Tibial artery (tissue), 4 donors: ENCODE measurements around the gene KLHL29.

Source experiments
- DNase-seq, 2 donors: peaks; one replicate each; pipeline ENCODE4 v3.0.0-alpha.2; 2019
- H3K27ac ChIP-seq, 2 donors: fragments of 200-600 bp; sonication (generic) in 1 of 2; 1 replicate in 1 of 2; 2 replicates in 1 of 2; pipeline ENCODE4 v1.5.1; 2018 to 2019; ENCODE audit warnings: mild to moderate bottlenecking in 1 of 2
- H3K27me3 ChIP-seq, 2 donors: fragments of 200-600 bp; sonication (generic) in 1 of 2; one replicate each; pipeline versions ENCODE4 v1.5.1 to v1.6.0; 2016 to 2019
- H3K36me3 ChIP-seq, 3 donors: fragments of 200-600 bp; sonication (generic) in 2 of 3; one replicate each; pipeline ENCODE4 v1.5.1; 2016 to 2019; ENCODE audit warnings: mild to moderate bottlenecking in 2 of 3
- H3K4me1 ChIP-seq, 4 donors: fragments of 200-600 bp; sonication (generic) in 2 of 4; 1 replicate in 3 of 4; 2 replicates in 1 of 4; pipeline ENCODE4 v1.5.1; 2016 to 2019
- H3K4me3 ChIP-seq, 2 donors: fragments of 200-600 bp; sonication (generic) in 1 of 2; 1 replicate in 1 of 2; 2 replicates in 1 of 2; pipeline ENCODE4 v1.5.1; 2018 to 2019; ENCODE audit warnings: mild to moderate bottlenecking in 2 of 2
- H3K9me3 ChIP-seq, 3 donors: fragments of 200-600 bp; sonication (generic) in 1 of 3; one replicate each; pipeline ENCODE4 v1.5.1; 2016 to 2019
- CTCF ChIP-seq, 2 experiments: fragments of 200-600 bp in 1 of 2; fragments of 450-650 bp in 1 of 2; IDR thresholded peaks; one replicate each; pipeline ENCODE4 v1.5.1; 2017 to 2019; ENCODE audit warnings: antibody characterized with exemption in 2 of 2, mild to moderate bottlenecking in 1 of 2, moderate library complexity in 1 of 2
- intact Hi-C: fragments of 100-400 bp; cut with DNase I; formaldehyde crosslinking; loops from one replicate; pipeline ENCODE4 v1.15.0; 2023; ENCODE audit warnings: low total_unique reads

KLHL29 gene

GRCh38 chr2:23633966-23634365 lies 249.0 kb downstream of the KLHL29 start:
- Histone ChIP-seq H3K36me3 (no peaks in the 10 kb centered on the region), H3K9me3 (no peaks in the 10 kb centered on the region), H3K4me3 (no peak overlapping the region), H3K4me1 (peaks cover 0 to 16% (median 14%) of the 10 kb centered on the region in 4 donors), H3K27ac (no peak overlapping the region), H3K27me3 (no peaks in the 10 kb centered on the region)
- DNase-seq: no peak
- intact Hi-C loops: no loop called here
- TF ChIP-seq CTCF (IDR thresholded peaks at IDR 0.05): no peak

DNA sequence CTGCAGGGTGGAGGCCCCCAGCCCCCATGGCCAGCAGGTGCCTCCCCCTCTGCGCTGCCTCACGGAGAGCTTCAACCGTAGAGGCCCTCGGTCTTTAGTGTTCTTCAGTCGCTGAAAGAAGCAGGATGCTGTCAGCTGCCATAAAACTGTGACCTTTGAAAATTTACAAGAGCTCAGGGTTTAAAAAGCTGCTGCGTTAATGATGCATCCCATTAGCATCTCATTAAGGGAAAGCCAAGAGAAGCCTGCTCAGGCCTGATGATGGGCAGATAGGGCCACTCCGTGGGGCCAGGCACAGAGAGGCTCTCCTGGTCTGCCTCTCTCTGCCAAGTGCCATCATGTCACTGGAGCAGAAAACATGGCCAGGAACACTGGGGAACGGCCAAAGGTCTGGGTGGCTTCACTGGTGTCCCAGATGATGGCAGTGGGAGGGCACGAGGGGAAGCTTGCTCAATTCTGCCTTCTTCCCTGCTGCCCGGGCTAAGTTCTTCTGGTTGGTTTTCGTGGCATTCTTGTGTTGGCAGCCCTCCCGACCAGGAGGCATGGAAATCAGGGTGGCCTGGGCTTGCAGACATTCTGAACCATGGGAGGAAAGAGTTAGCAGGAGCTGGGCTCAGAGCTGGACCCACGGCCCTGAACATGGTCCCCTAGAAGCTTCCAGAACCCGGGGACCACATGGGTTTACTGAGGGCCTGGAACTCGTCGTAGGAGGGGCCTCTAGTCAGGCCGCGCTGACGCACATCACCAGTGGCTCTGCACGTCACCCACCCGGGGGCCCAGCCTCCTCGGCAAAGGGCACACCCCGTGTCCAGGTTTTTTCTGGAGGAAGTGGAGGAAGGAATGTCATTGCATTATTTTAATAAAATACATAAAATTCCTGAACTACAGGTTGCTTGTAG lies 250.7 kb downstream of the KLHL29 start:
- no peak for TF ChIP-seq CTCF (IDR thresholded peaks at IDR 0.05)
- Histone ChIP-seq H3K36me3 (peaks cover 8 to 16% (median 10%) of the 10 kb centered on the region in 3 donors), H3K4me3 (no peak overlapping the region), H3K27me3 (no peaks in the 10 kb centered on the region), H3K9me3 (no peaks in the 10 kb centered on the region), H3K4me1 (peaks cover 0 to 16% (median 14%) of the 10 kb centered on the region in 4 donors), H3K27ac (peak overlapping the region in 1 of 2 donors; percentile 68)
- DNase-seq: no peak
- intact Hi-C loops: no loop called here

DNA sequence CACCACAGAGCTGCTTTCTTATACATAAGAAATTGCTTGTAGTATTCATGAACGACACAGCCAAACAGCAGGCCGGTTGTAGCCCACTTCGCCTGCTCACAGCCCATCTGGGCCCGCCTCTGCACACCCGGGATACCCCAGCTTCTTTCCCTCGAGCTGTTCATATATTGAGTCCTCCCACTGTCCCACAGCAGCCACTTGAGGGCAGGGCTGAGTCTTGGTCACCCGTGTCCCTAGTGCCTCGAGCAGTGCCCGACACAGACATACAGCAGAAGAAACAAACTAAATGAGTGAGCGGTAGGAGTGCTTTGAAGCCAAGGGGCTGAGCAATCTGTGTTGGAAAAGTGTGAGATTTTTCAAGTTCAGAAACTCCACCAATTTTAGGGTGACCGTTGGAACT lies 251.4 kb downstream of the KLHL29 start:
- no peak overlapping the region for H3K4me3 ChIP-seq
- H3K27ac ChIP-seq: peak overlapping the region; percentile 63 to 68
- no peaks in the 10 kb centered on the region for H3K9me3 ChIP-seq
- peak in 1 of 2 experiments; percentile 19 for TF ChIP-seq CTCF (IDR thresholded peaks at IDR 0.05)
- intact Hi-C loops: no loop called here
- peaks cover 8 to 22% (median 11%) of the 10 kb centered on the region in 3 donors for H3K36me3 ChIP-seq
- DNase-seq: peak; percentile 40 to 77
- H3K27me3 ChIP-seq: no peaks in the 10 kb centered on the region
- peaks cover 0 to 16% (median 14%) of the 10 kb centered on the region in 4 donors for H3K4me1 ChIP-seq

DNA sequence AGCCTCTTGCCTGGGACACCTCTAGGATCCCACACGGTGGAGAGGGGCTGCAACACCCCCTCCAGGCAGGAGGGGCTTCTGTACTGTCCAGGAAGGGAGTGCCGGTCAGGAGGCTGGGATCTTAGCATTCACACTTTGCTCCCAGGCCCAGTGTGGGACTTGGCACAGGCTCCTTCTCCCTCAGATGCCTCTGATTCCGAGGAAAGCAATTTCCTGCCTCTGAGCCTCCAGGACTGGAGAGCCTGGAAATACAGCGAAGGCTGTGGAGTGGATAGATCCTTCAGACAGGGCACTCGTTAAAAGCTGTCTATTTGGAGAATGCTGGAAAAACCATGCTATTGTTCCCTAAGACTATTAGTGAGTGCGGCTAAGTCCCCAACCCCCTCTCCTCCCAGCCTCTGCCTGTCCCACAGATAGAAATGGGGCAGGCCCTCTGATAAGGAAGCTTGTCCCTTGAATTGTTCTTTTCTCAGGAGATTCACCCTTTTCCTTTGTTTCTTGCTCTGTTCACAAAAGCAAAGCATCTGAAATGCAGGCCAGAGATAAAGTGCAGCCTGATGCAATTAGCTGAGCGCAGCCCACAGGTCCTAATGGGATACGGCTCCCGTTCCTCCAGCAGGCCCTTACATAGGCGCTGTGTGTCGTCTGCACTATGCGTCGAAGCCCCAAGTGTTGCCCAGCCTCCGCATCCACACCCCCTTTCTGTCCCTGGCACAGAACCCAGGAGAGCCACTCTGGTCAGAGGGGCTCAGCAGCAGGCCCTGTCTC lies 252.2 kb downstream of the KLHL29 start:
- Histone ChIP-seq H3K36me3 (peaks cover 10 to 30% (median 15%) of the 10 kb centered on the region in 3 donors), H3K4me3 (no peak overlapping the region), H3K27ac (peak overlapping the region; percentile 63 to 68), H3K4me1 (peaks cover 0 to 16% (median 14%) of the 10 kb centered on the region in 4 donors), H3K27me3 (no peaks in the 10 kb centered on the region), H3K9me3 (no peaks in the 10 kb centered on the region)
- no peak for TF ChIP-seq CTCF (IDR thresholded peaks at IDR 0.05)
- DNase-seq: peak; percentile 36 to 79
- intact Hi-C loops: no loop called here

DNA sequence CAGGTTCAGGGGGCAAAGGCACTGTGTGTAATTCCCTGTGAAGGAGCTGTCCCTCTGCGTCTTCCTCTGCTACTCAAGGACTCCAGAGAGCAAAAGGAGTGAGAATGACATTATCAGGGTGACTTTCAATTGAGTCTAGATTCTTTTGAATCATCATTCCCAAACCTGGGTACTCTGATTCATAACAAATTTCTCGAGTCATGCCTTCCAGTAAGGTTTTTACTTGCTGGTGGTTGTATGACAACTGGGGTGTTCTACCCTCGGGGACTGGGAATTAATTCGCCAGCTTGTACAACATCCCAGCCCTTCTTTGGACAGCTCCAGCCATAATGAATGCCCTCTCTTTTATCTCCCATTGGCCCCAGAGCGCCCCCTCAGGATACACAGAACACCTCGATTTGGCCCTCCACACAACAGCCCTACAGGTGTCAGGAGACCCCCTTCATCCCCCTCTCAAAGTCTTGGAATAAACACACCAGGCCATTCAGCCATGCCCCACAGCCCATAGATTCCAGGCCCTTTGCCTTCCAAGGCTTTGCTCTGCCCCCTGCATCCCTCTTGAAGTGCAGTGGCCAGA lies 254.5 kb downstream of the KLHL29 start:
- no peak overlapping the region for H3K4me3 ChIP-seq
- intact Hi-C loops: no loop called here
- TF ChIP-seq CTCF (IDR thresholded peaks at IDR 0.05): no peak
- no peak for DNase-seq
- peaks cover 23 to 46% (median 35%) of the 10 kb centered on the region in 3 donors for H3K36me3 ChIP-seq
- no peak overlapping the region for H3K27ac ChIP-seq
- no peaks in the 10 kb centered on the region for H3K27me3 ChIP-seq
- peaks cover 0 to 16% (median 14%) of the 10 kb centered on the region in 4 donors for H3K4me1 ChIP-seq
- H3K9me3 ChIP-seq: no peaks in the 10 kb centered on the region
